ENCODE measurements around the gene FLT1. TPM values are rescaled to one million over a fixed set of nuclear protein-coding genes. Genes with fewer than 3 reads are reported as not detected.

Gene FLT1
- total and polyA plus RNA-seq, 2 of the 13 experiments (the other 11 are each of a cell fraction or from before 2014, with no cell fraction given) = 0.02 TPM; not detected in 1

DNA sequence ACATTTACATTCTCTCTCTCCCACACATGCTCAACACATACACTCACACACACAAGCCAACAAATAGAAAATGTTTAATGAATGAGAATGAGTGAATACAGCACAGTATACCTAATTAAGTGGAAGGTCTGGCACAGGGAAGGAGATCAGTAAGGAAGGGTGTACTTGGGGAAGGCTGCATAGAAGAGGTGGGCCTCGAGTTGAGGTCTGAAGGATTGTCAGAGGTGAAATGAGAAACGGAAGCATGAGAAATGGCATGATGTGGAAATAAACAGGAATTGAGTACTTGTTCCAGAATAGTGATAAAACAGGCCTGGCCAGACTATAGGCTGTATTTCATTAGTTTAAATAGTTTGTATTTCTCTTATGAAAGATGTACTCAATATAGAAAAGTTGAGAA is 136.2 kb downstream of the FLT1 start (continued):
- TF ChIP-seq, protein P1, sequence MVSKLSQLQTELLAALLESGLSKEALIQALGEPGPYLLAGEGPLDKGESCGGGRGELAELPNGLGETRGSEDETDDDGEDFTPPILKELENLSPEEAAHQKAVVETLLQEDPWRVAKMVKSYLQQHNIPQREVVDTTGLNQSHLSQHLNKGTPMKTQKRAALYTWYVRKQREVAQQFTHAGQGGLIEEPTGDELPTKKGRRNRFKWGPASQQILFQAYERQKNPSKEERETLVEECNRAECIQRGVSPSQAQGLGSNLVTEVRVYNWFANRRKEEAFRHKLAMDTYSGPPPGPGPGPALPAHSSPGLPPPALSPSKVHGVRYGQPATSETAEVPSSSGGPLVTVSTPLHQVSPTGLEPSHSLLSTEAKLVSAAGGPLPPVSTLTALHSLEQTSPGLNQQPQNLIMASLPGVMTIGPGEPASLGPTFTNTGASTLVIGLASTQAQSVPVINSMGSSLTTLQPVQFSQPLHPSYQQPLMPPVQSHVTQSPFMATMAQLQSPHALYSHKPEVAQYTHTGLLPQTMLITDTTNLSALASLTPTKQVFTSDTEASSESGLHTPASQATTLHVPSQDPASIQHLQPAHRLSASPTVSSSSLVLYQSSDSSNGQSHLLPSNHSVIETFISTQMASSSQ (IDR thresholded peaks at IDR 0.05; ENCODE audit: low read depth) = no peak
- TF ChIP-seq, protein P1 (CRISPR knock-in tag; IDR thresholded peaks at IDR 0.05; ENCODE audit: borderline replicate concordance) = no peak
- TF ChIP-seq ZNF33A (CRISPR knock-in tag; IDR thresholded peaks at IDR 0.05; ENCODE audit: borderline replicate concordance) = no peak
- TF ChIP-seq, protein P2, sequence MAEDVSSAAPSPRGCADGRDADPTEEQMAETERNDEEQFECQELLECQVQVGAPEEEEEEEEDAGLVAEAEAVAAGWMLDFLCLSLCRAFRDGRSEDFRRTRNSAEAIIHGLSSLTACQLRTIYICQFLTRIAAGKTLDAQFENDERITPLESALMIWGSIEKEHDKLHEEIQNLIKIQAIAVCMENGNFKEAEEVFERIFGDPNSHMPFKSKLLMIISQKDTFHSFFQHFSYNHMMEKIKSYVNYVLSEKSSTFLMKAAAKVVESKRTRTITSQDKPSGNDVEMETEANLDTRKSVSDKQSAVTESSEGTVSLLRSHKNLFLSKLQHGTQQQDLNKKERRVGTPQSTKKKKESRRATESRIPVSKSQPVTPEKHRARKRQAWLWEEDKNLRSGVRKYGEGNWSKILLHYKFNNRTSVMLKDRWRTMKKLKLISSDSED (CRISPR knock-in tag; IDR thresholded peaks at IDR 0.05) = no peak

DNA sequence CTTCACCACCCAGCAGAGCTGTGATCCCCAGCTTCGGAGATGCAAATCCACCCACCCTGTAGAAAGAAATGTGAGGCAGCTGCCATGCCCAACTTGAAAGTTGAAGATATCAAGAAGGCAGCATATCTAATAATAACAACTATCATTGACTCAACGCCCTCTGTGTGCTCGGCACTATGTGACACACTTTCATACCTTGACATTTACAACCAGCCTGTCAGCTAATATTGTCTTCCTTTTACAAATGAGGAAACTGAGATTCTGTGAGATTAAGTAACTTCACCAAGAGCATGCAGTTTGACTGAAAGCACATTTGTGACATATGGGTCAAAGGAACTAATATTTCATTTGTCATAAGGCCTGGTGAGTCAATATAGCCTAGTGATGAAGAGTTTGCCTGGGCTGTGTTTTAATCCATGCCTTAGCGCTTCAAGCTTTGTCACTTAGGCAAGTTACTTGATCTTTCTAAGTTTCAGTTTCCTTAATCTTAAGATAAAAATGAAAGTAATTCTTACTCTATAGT is 137.0 kb downstream of the FLT1 start:
- Histone ChIP-seq H3K79me2 (ENCODE audit: insufficient read depth, low read length) (no peaks in the 10 kb centered on the region), H3K9ac (ENCODE audit: insufficient read depth, low read depth, low read length) (no peak overlapping the region), H3K4me3 (replicated peaks in 1 of 3; ENCODE audit: insufficient read depth in 1 of 3, low read depth in 2 of 3, low read length in 3 of 3) (no peak overlapping the region), H3K27me3 (ENCODE audit: control insufficient read depth in 1 of 2, insufficient read depth in 2 of 2, low read length in 2 of 2) (peaks cover 0 to 10% of the 10 kb centered on the region in 2 experiments; a peak in 2 of 5 replicates), H3K4me2 (ENCODE audit: low read depth, low read length) (no peak overlapping the region), H4K20me1 (ENCODE audit: insufficient read depth, low read length) (no peaks in the 10 kb centered on the region), H3K9me3 (ENCODE audit: low read length) (no peaks in the 10 kb centered on the region), H3K4me1 (ENCODE audit: insufficient read depth, low read length) (no peaks in the 10 kb centered on the region), H2AFZ (ENCODE audit: low read length) (no peak overlapping the region), H3K36me3 (replicated peaks in 1 of 2; ENCODE audit: control insufficient read depth in 1 of 2, insufficient read depth in 2 of 2, low read length in 2 of 2) (no peaks in the 10 kb centered on the region), H3K27ac (ENCODE audit: extremely low read length, insufficient read depth, low read length) (no peak overlapping the region)
- ChIA-PET POLR2A (no interaction called here), CTCF (ENCODE audit: low intra/inter-chr PET ratio, low total read pairs) (no interaction called here)
- in situ Hi-C loops (cut with HindIII; ENCODE audit: extremely low pct_ligation_motif_present, low pct_unique_long_range_greater_than_20kb) = no loop called here
- FAIRE-seq = no peak
- no peak for DNase-seq (ENCODE audit: low spot score)
- BruUV-seq (replicated peaks) = no TSS peak
- no peak for ATAC-seq
- WGBS (ENCODE audit: low lambda C conversion rate) = 49% methylated on average over 4 of the region's 4 CpGs
- intact Hi-C loops (cut with micrococcal nuclease; ENCODE audit: unreplicated experiment) = no loop called here
- TF ChIP-seq ZSCAN21 (CRISPR knock-in tag; IDR thresholded peaks at IDR 0.05; ENCODE audit: borderline replicate concordance) (no peak), POLR2A (IDR thresholded peaks at IDR 0.05; ENCODE audit: insufficient read depth in 1 of 2, low read depth in 2 of 2, low read length in 2 of 2) (no peak), ZNF891 (CRISPR knock-in tag; IDR thresholded peaks at IDR 0.05) (no peak), IKZF1 (IDR thresholded peaks at IDR 0.05) (no peak), MTA1 (CRISPR knock-in tag; IDR thresholded peaks at IDR 0.05; ENCODE audit: borderline replicate concordance) (no peak), ZNF367 (CRISPR knock-in tag; IDR thresholded peaks at IDR 0.05; ENCODE audit: borderline replicate concordance) (no peak), ZNF660 (CRISPR knock-in tag; IDR thresholded peaks at IDR 0.05; ENCODE audit: borderline replicate concordance, low read depth) (no peak), STAT5B (CRISPR knock-in tag; IDR thresholded peaks at IDR 0.05) (no peak), KDM4B (CRISPR knock-in tag; IDR thresholded peaks at IDR 0.05) (no peak)
- TF ChIP-seq, protein P3, sequence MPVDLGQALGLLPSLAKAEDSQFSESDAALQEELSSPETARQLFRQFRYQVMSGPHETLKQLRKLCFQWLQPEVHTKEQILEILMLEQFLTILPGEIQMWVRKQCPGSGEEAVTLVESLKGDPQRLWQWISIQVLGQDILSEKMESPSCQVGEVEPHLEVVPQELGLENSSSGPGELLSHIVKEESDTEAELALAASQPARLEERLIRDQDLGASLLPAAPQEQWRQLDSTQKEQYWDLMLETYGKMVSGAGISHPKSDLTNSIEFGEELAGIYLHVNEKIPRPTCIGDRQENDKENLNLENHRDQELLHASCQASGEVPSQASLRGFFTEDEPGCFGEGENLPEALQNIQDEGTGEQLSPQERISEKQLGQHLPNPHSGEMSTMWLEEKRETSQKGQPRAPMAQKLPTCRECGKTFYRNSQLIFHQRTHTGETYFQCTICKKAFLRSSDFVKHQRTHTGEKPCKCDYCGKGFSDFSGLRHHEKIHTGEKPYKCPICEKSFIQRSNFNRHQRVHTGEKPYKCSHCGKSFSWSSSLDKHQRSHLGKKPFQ (CRISPR knock-in tag; IDR thresholded peaks at IDR 0.05; ENCODE audit: insufficient replicate concordance) = no peak
- TF ChIP-seq, protein P4, sequence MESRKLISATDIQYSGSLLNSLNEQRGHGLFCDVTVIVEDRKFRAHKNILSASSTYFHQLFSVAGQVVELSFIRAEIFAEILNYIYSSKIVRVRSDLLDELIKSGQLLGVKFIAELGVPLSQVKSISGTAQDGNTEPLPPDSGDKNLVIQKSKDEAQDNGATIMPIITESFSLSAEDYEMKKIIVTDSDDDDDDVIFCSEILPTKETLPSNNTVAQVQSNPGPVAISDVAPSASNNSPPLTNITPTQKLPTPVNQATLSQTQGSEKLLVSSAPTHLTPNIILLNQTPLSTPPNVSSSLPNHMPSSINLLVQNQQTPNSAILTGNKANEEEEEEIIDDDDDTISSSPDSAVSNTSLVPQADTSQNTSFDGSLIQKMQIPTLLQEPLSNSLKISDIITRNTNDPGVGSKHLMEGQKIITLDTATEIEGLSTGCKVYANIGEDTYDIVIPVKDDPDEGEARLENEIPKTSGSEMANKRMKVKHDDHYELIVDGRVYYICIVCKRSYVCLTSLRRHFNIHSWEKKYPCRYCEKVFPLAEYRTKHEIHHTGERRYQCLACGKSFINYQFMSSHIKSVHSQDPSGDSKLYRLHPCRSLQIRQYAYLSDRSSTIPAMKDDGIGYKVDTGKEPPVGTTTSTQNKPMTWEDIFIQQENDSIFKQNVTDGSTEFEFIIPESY (CRISPR knock-in tag; IDR thresholded peaks at IDR 0.05) = no peak
